Activated CD4-positive, alpha-beta T cell treated with anti-CD3 and anti-CD28 coated beads, Interleukin-2, amount 10 ng/mL, durations not matched to agents 7 days and 5 days (primary cell): Measurements from ENCODE around the gene IQSEC3. TPM values are rescaled to one million over a fixed set of nuclear protein-coding genes. Genes with fewer than 3 reads are reported as not detected.

Experiments used
- CTCF ChIA-PET: fragments of 350-600 bp; sonication (Branson Sonifier 250); formaldehyde crosslinking; loops from one replicate; lab custom pipeline; 2021; ENCODE audit warnings: antibody characterized with exemption; lab: Charles Lee
- POLR2A ChIA-PET: fragments of 350-600 bp; sonication (Branson Sonifier 250); formaldehyde crosslinking; loops from one replicate; lab custom pipeline; 2021; ENCODE audit warnings: antibody characterized with exemption; lab: Charles Lee
- DNase-seq: peaks from one replicate; pipeline ENCODE4 v3.0.0-alpha.2; 2020
- H3K27ac Mint-ChIP-seq: one replicate; pipeline ENCODE4 v1.8.0; 2021; ENCODE audit warnings: mild to moderate bottlenecking, moderate library complexity, mixed read lengths
- H3K27me3 Mint-ChIP-seq: one replicate; pipeline ENCODE4 v1.8.0; 2021; ENCODE audit warnings: mixed read lengths
- H3K36me3 Mint-ChIP-seq: one replicate; pipeline ENCODE4 v1.8.0; 2021; ENCODE audit warnings: low read depth, mixed read lengths
- H3K4me1 Mint-ChIP-seq: one replicate; pipeline ENCODE4 v1.8.0; 2021; ENCODE audit warnings: mixed read lengths
- H3K4me3 Mint-ChIP-seq: one replicate; pipeline ENCODE4 v1.8.0; 2021; ENCODE audit warnings: mild to moderate bottlenecking, moderate library complexity, mixed read lengths
- H3K9me3 Mint-ChIP-seq: one replicate; pipeline ENCODE4 v1.8.0; 2021; ENCODE audit warnings: mixed read lengths
- total RNA-seq, 2 experiments: library from RNA; stranded (reverse); gene quantifications; one replicate each; pipeline ENCODE4 v1.2.3, GENCODE V29; 2021

IQSEC3 gene
- total RNA-seq, 2 experiments from 2014 or later = not detected

DNA sequence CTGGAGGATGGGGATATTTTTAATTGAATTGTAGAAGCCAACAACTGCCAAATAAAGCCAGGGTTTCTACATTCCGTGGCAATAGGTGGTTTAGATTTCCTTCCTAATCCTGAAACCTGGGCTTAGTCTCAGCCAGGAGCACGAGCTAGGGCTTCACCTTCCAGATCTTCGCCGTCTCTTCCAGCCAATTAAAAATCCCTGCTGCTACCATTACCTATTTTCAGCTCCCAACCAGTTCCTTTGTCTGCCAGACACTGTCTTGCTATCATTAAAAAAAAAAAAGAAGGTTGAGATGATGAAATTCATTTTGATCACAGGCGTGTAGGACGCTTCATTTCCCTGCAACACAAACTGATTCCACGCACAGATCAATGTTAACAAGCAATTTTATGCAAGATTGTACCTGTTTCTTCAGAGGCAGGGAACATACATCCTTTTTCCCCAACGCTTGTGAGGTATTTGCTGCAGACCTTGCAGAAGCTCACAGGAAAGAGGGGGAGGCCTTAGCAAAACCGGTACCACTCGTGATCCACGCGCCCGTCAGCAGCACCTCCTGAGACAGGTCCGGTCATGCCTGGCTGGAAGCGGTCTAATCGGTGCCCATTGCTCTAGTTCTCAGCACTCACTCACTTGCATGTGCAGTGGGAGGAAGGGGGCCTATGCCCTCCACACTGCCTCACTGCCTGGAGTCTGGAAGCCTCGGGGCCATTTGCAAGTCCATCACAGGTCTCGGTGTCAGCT lies 82.3 kb downstream of the IQSEC3 start:
- H3K27ac Mint-ChIP-seq = no peak overlapping the region
- CTCF ChIA-PET = no interaction called here
- H3K9me3 Mint-ChIP-seq = no peaks in the 10 kb centered on the region

GRCh38 chr12:151579-151978 lies 85.0 kb downstream of the IQSEC3 start:
- Mint-ChIP-seq H3K4me3 (no peak overlapping the region), H3K27ac (no peak overlapping the region), H3K9me3 (no peaks in the 10 kb centered on the region), H3K27me3 (peaks cover 3% of the 10 kb centered on the region), H3K4me1 (no peaks in the 10 kb centered on the region), H3K36me3 (no peaks in the 10 kb centered on the region)
- ChIA-PET POLR2A (no interaction called here), CTCF (interaction anchor here (0.5 kb wide), 1 partner anchor 93 kb away, joined by 3 read pairs; no protein-coding TSS in a partner anchor)
- no peak for DNase-seq

More for the DNA sequence above, 82.3 kb downstream of the IQSEC3 start:
- Mint-ChIP-seq H3K36me3 (no peaks in the 10 kb centered on the region), H3K27me3 (peaks cover 3% of the 10 kb centered on the region), H3K4me3 (no peak overlapping the region), H3K4me1 (peaks cover 14% of the 10 kb centered on the region)
- POLR2A ChIA-PET = no interaction called here
- DNase-seq = no peak

- Mint-ChIP-seq H3K36me3 (no peaks in the 10 kb centered on the region), H3K27ac (no peak overlapping the region), H3K4me3 (no peak overlapping the region), H3K9me3 (no peaks in the 10 kb centered on the region), H3K27me3 (peaks cover 3% of the 10 kb centered on the region), H3K4me1 (no peaks in the 10 kb centered on the region)
- ChIA-PET CTCF (no interaction called here), POLR2A (no interaction called here)
- DNase-seq = no peak
These were observed 85.9 kb downstream of the IQSEC3 start for GRCh38 chr12:152440-152839.

- Mint-ChIP-seq H3K27ac (no peak overlapping the region), H3K9me3 (no peaks in the 10 kb centered on the region), H3K4me3 (no peak overlapping the region), H3K27me3 (peaks cover 3% of the 10 kb centered on the region), H3K36me3 (no peaks in the 10 kb centered on the region), H3K4me1 (no peaks in the 10 kb centered on the region)
- POLR2A ChIA-PET = no interaction called here
- CTCF ChIA-PET = no interaction called here
- peak; percentile 59 for DNase-seq
These were observed 86.6 kb downstream of the IQSEC3 start for GRCh38 chr12:153080-153746.

DNA sequence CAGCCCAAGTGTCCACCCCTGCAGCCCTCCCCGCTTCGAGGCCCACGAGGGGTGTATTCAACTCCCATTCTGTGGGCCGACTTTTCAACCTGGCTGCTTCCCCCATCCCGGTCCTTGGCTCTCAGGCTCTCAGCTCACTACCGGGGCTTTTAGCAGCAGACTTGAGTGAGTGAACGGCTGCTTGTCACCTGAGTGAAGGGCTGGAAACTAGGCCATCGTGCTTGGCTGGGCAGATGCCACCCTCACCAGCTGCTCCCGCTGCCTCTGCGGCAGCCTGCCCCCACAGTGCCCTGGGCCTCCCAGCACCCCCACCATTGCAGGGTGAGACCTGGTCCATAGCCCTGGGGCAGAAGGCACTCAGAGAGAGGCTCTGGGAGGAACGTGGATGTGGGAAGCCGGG lies 87.5 kb downstream of the IQSEC3 start:
- Mint-ChIP-seq H3K36me3 (no peaks in the 10 kb centered on the region), H3K4me3 (no peak overlapping the region), H3K4me1 (no peaks in the 10 kb centered on the region), H3K9me3 (no peaks in the 10 kb centered on the region), H3K27me3 (peaks cover 3% of the 10 kb centered on the region), H3K27ac (no peak overlapping the region)
- ChIA-PET CTCF (no interaction called here), POLR2A (no interaction called here)
- DNase-seq = no peak

DNA sequence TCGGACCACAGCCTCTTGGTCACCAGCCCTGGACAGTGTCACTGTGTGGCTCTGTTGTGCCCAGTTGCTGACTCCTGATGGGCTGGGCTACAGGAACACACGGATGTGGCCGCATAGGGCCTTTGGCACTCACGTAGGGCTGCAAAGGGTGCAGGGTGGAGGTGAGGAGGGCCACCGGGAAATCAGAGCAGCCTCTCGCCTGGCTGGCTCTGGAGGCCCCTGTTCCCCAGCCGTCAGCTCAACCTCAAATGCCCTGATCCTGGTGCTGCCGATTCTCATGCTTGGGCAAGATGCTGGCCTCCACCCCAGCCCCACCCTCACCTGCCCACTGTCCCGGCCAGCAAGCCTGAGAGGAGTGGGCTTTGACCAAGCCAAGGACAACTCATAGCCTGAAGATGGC lies 88.4 kb downstream of the IQSEC3 start:
- H3K4me3 Mint-ChIP-seq = no peak overlapping the region
- no peaks in the 10 kb centered on the region for H3K36me3 Mint-ChIP-seq
- peaks cover 3% of the 10 kb centered on the region for H3K27me3 Mint-ChIP-seq
- no peaks in the 10 kb centered on the region for H3K4me1 Mint-ChIP-seq
- H3K9me3 Mint-ChIP-seq = no peaks in the 10 kb centered on the region
- ChIA-PET CTCF (no interaction called here), POLR2A (no interaction called here)
- no peak for DNase-seq
- no peak overlapping the region for H3K27ac Mint-ChIP-seq

GRCh38 chr12:155646-156045 lies 89.1 kb downstream of the IQSEC3 start:
- no peaks in the 10 kb centered on the region for H3K4me1 Mint-ChIP-seq
- H3K4me3 Mint-ChIP-seq = no peak overlapping the region
- DNase-seq = no peak
- ChIA-PET CTCF (no interaction called here), POLR2A (no interaction called here)
- H3K27ac Mint-ChIP-seq = no peak overlapping the region
- H3K9me3 Mint-ChIP-seq = no peaks in the 10 kb centered on the region
- peaks cover under 1% of the 10 kb centered on the region for H3K27me3 Mint-ChIP-seq
- H3K36me3 Mint-ChIP-seq = no peaks in the 10 kb centered on the region

- ChIA-PET POLR2A (no interaction called here), CTCF (no interaction called here)
- no peak overlapping the region for H3K4me3 Mint-ChIP-seq
- H3K4me1 Mint-ChIP-seq = no peaks in the 10 kb centered on the region
- no peaks in the 10 kb centered on the region for H3K36me3 Mint-ChIP-seq
- H3K27ac Mint-ChIP-seq = no peak overlapping the region
- no peaks in the 10 kb centered on the region for H3K27me3 Mint-ChIP-seq
- H3K9me3 Mint-ChIP-seq = no peaks in the 10 kb centered on the region
- DNase-seq = no peak
These were observed 90.4 kb downstream of the IQSEC3 start for GRCh38 chr12:156945-157344.

- H3K36me3 Mint-ChIP-seq = no peaks in the 10 kb centered on the region
- ChIA-PET CTCF (no interaction called here), POLR2A (no interaction called here)
- no peaks in the 10 kb centered on the region for H3K27me3 Mint-ChIP-seq
- no peak overlapping the region for H3K27ac Mint-ChIP-seq
- no peaks in the 10 kb centered on the region for H3K9me3 Mint-ChIP-seq
- H3K4me3 Mint-ChIP-seq = no peak overlapping the region
- H3K4me1 Mint-ChIP-seq = no peaks in the 10 kb centered on the region
- no peak for DNase-seq
These were observed 91.1 kb downstream of the IQSEC3 start for GRCh38 chr12:157644-158043.

- POLR2A ChIA-PET = no interaction called here
- H3K27me3 Mint-ChIP-seq = no peaks in the 10 kb centered on the region
- CTCF ChIA-PET = no interaction called here
- no peaks in the 10 kb centered on the region for H3K36me3 Mint-ChIP-seq
- no peak overlapping the region for H3K4me3 Mint-ChIP-seq
- no peak for DNase-seq
- no peaks in the 10 kb centered on the region for H3K4me1 Mint-ChIP-seq
- H3K9me3 Mint-ChIP-seq = no peaks in the 10 kb centered on the region
- H3K27ac Mint-ChIP-seq = no peak overlapping the region
These were observed 92.7 kb downstream of the IQSEC3 start for GRCh38 chr12:159156-159782.

DNA sequence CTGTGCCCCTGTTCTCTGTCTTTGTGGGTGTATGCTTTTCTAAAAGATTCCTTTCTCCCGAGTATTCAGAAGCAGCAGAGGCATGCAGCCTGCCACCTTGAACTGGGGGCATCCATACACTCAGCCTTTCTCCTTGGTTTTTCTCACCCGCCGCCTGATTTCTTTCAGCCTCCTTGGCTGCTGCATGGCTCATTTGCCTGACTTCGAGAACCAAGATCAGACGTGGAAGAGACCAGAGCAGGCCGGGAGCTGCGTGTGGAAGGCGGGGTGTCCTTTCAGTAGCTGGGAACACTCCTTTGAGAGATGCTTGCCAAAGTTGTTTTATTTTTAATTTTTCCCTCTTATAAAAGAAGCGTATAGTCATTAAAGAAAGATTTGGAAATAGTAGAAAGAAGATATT lies 94.3 kb downstream of the IQSEC3 start:
- POLR2A ChIA-PET = no interaction called here
- CTCF ChIA-PET = no interaction called here
- DNase-seq = no peak
- Mint-ChIP-seq H3K36me3 (no peaks in the 10 kb centered on the region), H3K4me3 (no peak overlapping the region), H3K9me3 (no peaks in the 10 kb centered on the region), H3K27me3 (no peaks in the 10 kb centered on the region), H3K27ac (no peak overlapping the region), H3K4me1 (no peaks in the 10 kb centered on the region)

DNA sequence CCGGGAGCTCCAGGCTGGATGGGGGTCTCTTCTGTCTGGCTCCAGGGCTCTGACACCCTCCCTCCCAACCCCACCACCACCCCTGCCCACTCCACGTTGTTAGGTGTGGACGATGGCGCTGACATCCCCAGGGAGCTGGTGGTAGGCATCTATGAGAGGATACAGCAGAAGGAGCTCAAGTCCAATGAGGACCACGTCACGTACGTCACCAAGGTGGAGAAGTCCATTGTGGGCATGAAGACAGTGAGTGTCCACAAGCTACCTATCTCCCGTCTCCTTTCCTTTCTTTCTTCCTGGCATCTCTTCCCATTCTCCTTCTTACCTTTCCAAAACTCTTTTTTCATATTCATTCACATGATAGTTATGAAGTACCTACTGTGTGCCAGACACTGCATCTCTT lies 95.3 kb downstream of the IQSEC3 start:
- no peak for DNase-seq
- Mint-ChIP-seq H3K27ac (no peak overlapping the region), H3K27me3 (no peaks in the 10 kb centered on the region), H3K9me3 (no peaks in the 10 kb centered on the region), H3K4me1 (no peaks in the 10 kb centered on the region), H3K4me3 (no peak overlapping the region), H3K36me3 (no peaks in the 10 kb centered on the region)
- ChIA-PET POLR2A (no interaction called here), CTCF (interaction anchor here (0.6 kb wide), 1 partner anchor 58 kb away, joined by 4 read pairs; no protein-coding TSS in a partner anchor)

DNA sequence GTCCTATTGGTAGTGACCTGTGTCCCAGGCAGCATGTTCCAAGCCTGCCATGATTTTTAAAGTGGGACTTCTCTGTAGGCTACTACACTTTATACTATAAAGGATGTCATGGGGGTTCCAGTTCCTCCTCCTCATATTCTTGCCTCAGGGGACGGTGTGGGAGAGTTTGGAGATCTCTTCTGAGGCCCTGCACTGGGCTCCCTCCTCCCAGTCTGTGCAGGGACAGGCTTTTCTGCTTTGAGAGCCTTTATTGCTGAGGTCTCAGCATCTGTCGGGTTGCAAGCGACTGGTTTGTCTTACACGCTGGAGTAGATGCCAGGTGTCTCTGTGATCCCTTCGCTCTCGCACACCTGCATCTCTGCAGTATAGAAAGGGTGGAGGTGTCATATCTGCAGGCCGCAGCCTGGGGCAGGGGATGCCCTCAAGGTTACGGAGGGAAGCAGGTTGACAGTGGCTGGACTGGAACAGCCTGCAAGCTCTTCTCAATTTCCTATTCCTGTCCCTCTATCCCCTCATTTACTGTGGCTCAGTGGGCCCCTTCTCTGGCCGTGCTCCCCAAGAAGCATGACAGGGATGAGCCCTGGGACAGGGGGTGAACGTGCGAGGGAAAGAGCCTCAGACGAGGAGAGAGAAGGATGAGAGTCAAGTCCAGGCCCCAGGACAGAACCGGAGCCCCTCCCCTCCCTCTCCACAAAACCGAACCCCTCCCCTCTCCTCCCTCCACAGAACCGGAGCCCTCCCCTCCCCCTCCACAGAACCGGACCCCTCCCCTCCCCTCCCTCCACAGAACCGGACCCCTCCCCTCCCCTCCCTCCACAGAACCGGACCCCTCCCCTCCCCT lies 96.1 kb downstream of the IQSEC3 start:
- H3K27me3 Mint-ChIP-seq = no peaks in the 10 kb centered on the region
- no peaks in the 10 kb centered on the region for H3K36me3 Mint-ChIP-seq
- H3K4me3 Mint-ChIP-seq = no peak overlapping the region
- DNase-seq = no peak
- H3K27ac Mint-ChIP-seq = no peak overlapping the region
- no peaks in the 10 kb centered on the region for H3K9me3 Mint-ChIP-seq
- ChIA-PET CTCF (no interaction called here), POLR2A (no interaction called here)
- no peaks in the 10 kb centered on the region for H3K4me1 Mint-ChIP-seq
